ENCODE data around the gene OR8B8. TPM values are rescaled to one million over a fixed set of nuclear protein-coding genes. Genes with fewer than 3 reads are reported as not detected.

The OR8B8 gene
- polyA plus RNA-seq, 1 of the 3 experiments (the other 2 are of a cell fraction), result not detected

GRCh38 chr11:124475265-124475664 lies 29.8 kb upstream of the OR8B8 start (continued):
- no peak for TF ChIP-seq EZH2phosphoT487 (IDR thresholded peaks at IDR 0.05; ENCODE audit: borderline replicate concordance, low read depth)

GRCh38 chr11:124474779-124475178 lies 29.3 kb upstream of the OR8B8 start:
- no peaks in the 10 kb centered on the region for H3K9me3 ChIP-seq
- H3K4me2 ChIP-seq, result no peak overlapping the region
- no peak for TF ChIP-seq EZH2phosphoT487 (IDR thresholded peaks at IDR 0.05; ENCODE audit: borderline replicate concordance, low read depth)
- TF ChIP-seq, protein P1, sequence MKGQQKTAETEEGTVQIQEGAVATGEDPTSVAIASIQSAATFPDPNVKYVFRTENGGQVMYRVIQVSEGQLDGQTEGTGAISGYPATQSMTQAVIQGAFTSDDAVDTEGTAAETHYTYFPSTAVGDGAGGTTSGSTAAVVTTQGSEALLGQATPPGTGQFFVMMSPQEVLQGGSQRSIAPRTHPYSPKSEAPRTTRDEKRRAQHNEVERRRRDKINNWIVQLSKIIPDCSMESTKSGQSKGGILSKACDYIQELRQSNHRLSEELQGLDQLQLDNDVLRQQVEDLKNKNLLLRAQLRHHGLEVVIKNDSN (IDR thresholded peaks at IDR 0.05; ENCODE audit: borderline replicate concordance, low read depth), result no peak
- TF ChIP-seq GABPA (IDR thresholded peaks at IDR 0.05; ENCODE audit: low read depth), result no peak
- no peak for TF ChIP-seq NRF1 (IDR thresholded peaks at IDR 0.05; ENCODE audit: low read depth, low read length)
- H3K9ac ChIP-seq, result no peak overlapping the region
- no peak overlapping the region for H3K27ac ChIP-seq (ENCODE audit: low read depth in 2 of 2, low read length in 1 of 2)
- H3K4me1 ChIP-seq (ENCODE audit: control insufficient read depth in 1 of 2, insufficient read depth in 2 of 2, low read depth in 1 of 2, low read length in 1 of 2), result no peaks in the 10 kb centered on the region
- H3K79me2 ChIP-seq (ENCODE audit: insufficient read depth), result no peaks in the 10 kb centered on the region
- ChIA-PET CTCF (interaction anchor here (1.1 kb wide), 1 partner anchor 403 kb away, joined by 3 read pairs; no protein-coding TSS in a partner anchor), POLR2A (no interaction called here)
- peaks cover 8% of the 10 kb centered on the region; the same call in 1 of the 2 replicates for H3K27me3 ChIP-seq (ENCODE audit: insufficient read depth)
- no peaks in the 10 kb centered on the region for H3K36me3 ChIP-seq (replicated peaks in 1 of 2; ENCODE audit: control insufficient read depth in 1 of 2, insufficient read depth in 2 of 2, low read length in 1 of 2)
- no peak overlapping the region for H3K4me3 ChIP-seq (ENCODE audit: low read depth in 2 of 2, low read length in 1 of 2)
- 17% methylated on average over 2 of the region's 2 CpGs for WGBS (ENCODE audit: low lambda C conversion rate)
- H2AFZ ChIP-seq (ENCODE audit: low read depth), result no peak overlapping the region
- no peaks in the 10 kb centered on the region for H4K20me1 ChIP-seq (ENCODE audit: insufficient read depth)
- no peaks in the 10 kb centered on the region for H3K9me2 ChIP-seq
- no peak for DNase-seq
- H3F3A ChIP-seq (replicated peaks; ENCODE audit: insufficient read depth), result no peaks in the 10 kb centered on the region

DNA sequence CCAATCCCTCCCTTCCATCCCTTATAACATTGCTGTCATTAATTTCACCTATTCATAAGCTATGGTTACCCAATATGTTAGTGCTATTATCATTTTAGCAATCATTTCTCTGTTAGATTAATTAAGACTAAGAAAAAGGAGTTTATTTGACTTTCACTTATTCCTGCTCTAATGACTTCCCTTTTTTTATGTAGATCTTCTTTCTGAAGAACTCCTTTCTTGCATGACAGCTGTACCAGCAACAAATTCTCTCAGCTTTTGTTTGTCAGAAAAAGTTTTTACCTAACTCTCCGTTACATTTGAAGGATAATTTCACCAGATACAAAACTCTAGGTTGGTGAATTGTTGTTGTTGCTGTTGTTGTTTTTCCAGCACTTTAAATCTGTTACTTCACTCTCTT lies 28.6 kb upstream of the OR8B8 start:
- POLR2A ChIA-PET, result no interaction called here
- TF ChIP-seq RFX5 (IDR thresholded peaks at IDR 0.05; ENCODE audit: low read length) (no peak), NRF1 (IDR thresholded peaks at IDR 0.05; ENCODE audit: low read depth, low read length) (no peak), FOXM1 (IDR thresholded peaks at IDR 0.05; ENCODE audit: low read depth) (no peak), FOSL2 (IDR thresholded peaks at IDR 0.05; ENCODE audit: borderline replicate concordance, low read depth) (no peak), RCOR1 (IDR thresholded peaks at IDR 0.05; ENCODE audit: low read length) (no peak), ZBTB33 (IDR thresholded peaks at IDR 0.05; ENCODE audit: borderline replicate concordance, low read depth) (no peak), USF2 (IDR thresholded peaks at IDR 0.05; ENCODE audit: borderline replicate concordance, low read depth, low read length) (no peak), TCF12 (IDR thresholded peaks at IDR 0.05) (no peak)
- TF ChIP-seq, protein P2, sequence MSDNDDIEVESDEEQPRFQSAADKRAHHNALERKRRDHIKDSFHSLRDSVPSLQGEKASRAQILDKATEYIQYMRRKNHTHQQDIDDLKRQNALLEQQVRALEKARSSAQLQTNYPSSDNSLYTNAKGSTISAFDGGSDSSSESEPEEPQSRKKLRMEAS (IDR thresholded peaks at IDR 0.05; ENCODE audit: low read depth), result no peak
- H3F3A ChIP-seq (replicated peaks; ENCODE audit: insufficient read depth), result no peaks in the 10 kb centered on the region
- no peaks in the 10 kb centered on the region for H3K9me3 ChIP-seq
- no peaks in the 10 kb centered on the region for H3K36me3 ChIP-seq (replicated peaks in 1 of 2; ENCODE audit: control insufficient read depth in 1 of 2, insufficient read depth in 2 of 2, low read length in 1 of 2)
- H3K4me1 ChIP-seq (ENCODE audit: control insufficient read depth in 1 of 2, insufficient read depth in 2 of 2, low read depth in 1 of 2, low read length in 1 of 2), result no peaks in the 10 kb centered on the region
- H2AFZ ChIP-seq (ENCODE audit: low read depth), result no peak overlapping the region
- no peaks in the 10 kb centered on the region for H3K9me2 ChIP-seq
- peaks cover 8% of the 10 kb centered on the region; the same call in 1 of the 2 replicates for H3K27me3 ChIP-seq (ENCODE audit: insufficient read depth)
- no peak overlapping the region for H3K4me2 ChIP-seq
- no peak overlapping the region for H3K4me3 ChIP-seq (ENCODE audit: low read depth in 2 of 2, low read length in 1 of 2)
- no peaks in the 10 kb centered on the region for H3K79me2 ChIP-seq (ENCODE audit: insufficient read depth)
- no peak for DNase-seq
- 0% methylated on average over 1 of the region's 1 CpG for WGBS (ENCODE audit: low lambda C conversion rate)
- no peak overlapping the region for H3K27ac ChIP-seq (ENCODE audit: low read depth in 2 of 2, low read length in 1 of 2)
- CTCF ChIA-PET, result no interaction called here
- no peak overlapping the region for H3K9ac ChIP-seq
- H4K20me1 ChIP-seq (ENCODE audit: insufficient read depth), result no peaks in the 10 kb centered on the region

Measured in SK-N-SH (cell line).